ENCODE results near the gene CLCN7. TPM values are rescaled to one million over a fixed set of nuclear protein-coding genes. Genes with fewer than 3 reads are reported as not detected.

CLCN7 gene
- total RNA-seq, 1 experiment from 2014 or later, result 70.0 TPM

GRCh38 chr16:1445518-1446203, 29.2 kb downstream of the CLCN7 start:
- Mint-ChIP-seq H3K4me1 (no peaks in the 10 kb centered on the region), H3K27me3 (ENCODE audit: low read depth) (peaks cover 1% of the 10 kb centered on the region; the same call in 1 of the 2 replicates)

More at GRCh38 chr16:1445518-1446203, 29.2 kb downstream of the CLCN7 start:
- Histone ChIP-seq H3K14ac (ENCODE audit: insufficient read depth, low read length) (no peak overlapping the region), H3K18ac (ENCODE audit: insufficient read length, low read depth, low read length) (no peak overlapping the region), H4K91ac (ENCODE audit: insufficient read length, low read depth, low read length) (no peak overlapping the region), H3T11ph (ENCODE audit: low read length) (no peak overlapping the region), H3K23ac (ENCODE audit: insufficient read length, low read depth, low read length) (no peak overlapping the region), H2BK120ac (ENCODE audit: low read depth, low read length, poor library complexity, severe bottlenecking) (no peak overlapping the region), H3K9ac (ENCODE audit: extremely low read depth, insufficient read length, low read length) (no peak overlapping the region), H3K4me1 (ENCODE audit: insufficient read depth, low read length) (no peaks in the 10 kb centered on the region), H3K23me2 (ENCODE audit: insufficient read length, low read depth, low read length, poor library complexity, severe bottlenecking) (no peaks in the 10 kb centered on the region), H3K27me3 (ENCODE audit: insufficient read depth, low read length) (no peaks in the 10 kb centered on the region), H3K79me2 (ENCODE audit: insufficient read depth, low read length) (no peaks in the 10 kb centered on the region), H3K56ac (ENCODE audit: insufficient read length, low read depth, low read length) (no peak overlapping the region), H4K20me1 (ENCODE audit: control insufficient read depth, insufficient read depth, insufficient read length) (peaks cover 2% of the 10 kb centered on the region), H2BK12ac (ENCODE audit: insufficient read length, low read depth, low read length) (no peak overlapping the region), H3K27ac (ENCODE audit: insufficient read length, low read depth, low read length) (no peak overlapping the region), H3K4me2 (ENCODE audit: insufficient read depth, insufficient read length, low read length) (no peak overlapping the region), H2BK15ac (ENCODE audit: low read depth, low read length) (no peak overlapping the region), H2AK5ac (ENCODE audit: insufficient read length, low read length) (no peak overlapping the region), H2BK5ac (ENCODE audit: insufficient read length, low read length) (no peak overlapping the region), H3K9me3 (ENCODE audit: control insufficient read depth, low read depth, low read length) (no peaks in the 10 kb centered on the region), H3K79me1 (ENCODE audit: insufficient read depth, low read depth, low read length, poor library complexity, severe bottlenecking) (no peaks in the 10 kb centered on the region), H3K4ac (ENCODE audit: low read depth, low read length) (no peak overlapping the region), H4K8ac (replicated peaks; ENCODE audit: insufficient read length, low read depth, low read length) (no peak overlapping the region), H2BK20ac (ENCODE audit: low read depth, low read length, poor library complexity, severe bottlenecking) (no peak overlapping the region), H4K5ac (ENCODE audit: insufficient read length, low read depth, low read length) (no peak overlapping the region), H2AFZ (ENCODE audit: low read length) (no peak overlapping the region)
- no peak for DNase-seq
- H3K36me3 Mint-ChIP-seq (ENCODE audit: insufficient read depth in 1 of 3, low read depth in 3 of 3), result peaks cover 0 to 16% (median 15%) of the 10 kb centered on the region in 3 experiments; a peak in 5 of 7 replicates
- TF ChIP-seq CTCF (conservative IDR thresholded peaks at IDR 0.05), result no peak
- no CpG with 5 or more reads among the region's 25 CpGs for WGBS (ENCODE audit: extremely low coverage, insufficient read length, low lambda C conversion rate)
- H3K4me3 Mint-ChIP-seq, result no peak overlapping the region
- H3K27ac Mint-ChIP-seq, result no peak overlapping the region
- H3K9me3 Mint-ChIP-seq, result no peaks in the 10 kb centered on the region
